C4-2B (cell line): ENCODE data around the gene PDE9A.

Experiments used
- H3K27ac ChIP-seq: fragments of 450-650 bp; 2 replicates; pipeline ENCODE4 v1.5.1; 2017
- CTCF ChIP-seq: fragments of 450-650 bp; conservative IDR thresholded peaks from 2 replicates; pipeline ENCODE4 v1.5.1; 2017; ENCODE audit warnings: mild to moderate bottlenecking
- ZFX ChIP-seq: fragments of 450-650 bp; IDR thresholded peaks from 2 replicates; pipeline ENCODE4 v1.6.1; 2017

PDE9A gene

GRCh38 chr21:42699196-42699595 lies 45.8 kb downstream of the PDE9A start:
- TF ChIP-seq ZFX (no peak), CTCF (no peak)
- no peak overlapping the region for H3K27ac ChIP-seq

DNA sequence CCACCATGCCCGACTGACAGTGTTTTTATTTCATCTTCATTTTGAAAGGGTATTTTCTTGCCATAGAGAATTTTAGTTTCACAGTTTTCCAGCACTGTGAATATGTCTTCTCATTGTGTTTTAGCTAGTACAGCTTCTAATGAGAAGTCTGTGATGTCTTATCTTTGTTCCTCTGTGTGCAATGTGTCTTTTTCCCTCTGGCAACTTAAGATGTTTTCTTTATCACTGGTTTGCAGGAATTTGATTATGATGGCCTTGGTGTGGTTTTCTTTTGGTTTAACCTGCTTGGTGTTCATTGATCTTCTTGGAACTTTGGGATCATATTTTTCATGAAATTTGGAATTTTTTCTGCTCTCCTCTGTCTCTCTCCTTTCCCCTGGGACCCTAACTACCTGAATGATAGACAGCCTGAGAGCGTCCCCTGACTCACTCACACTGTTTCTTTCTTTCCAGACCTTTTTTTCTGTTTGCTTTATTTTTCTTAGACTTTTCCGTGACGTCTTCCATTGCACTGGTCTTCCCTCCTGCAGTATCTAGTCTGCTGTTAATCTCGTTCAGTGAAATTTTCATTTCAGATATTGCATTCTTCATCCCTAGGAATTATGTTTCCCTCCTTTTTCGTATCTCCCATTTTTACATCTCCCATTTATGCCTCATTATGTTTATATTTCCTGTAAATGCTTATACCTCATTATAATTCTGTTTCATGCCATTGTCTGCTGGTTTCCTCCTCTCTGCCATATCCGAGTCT lies 48.5 kb downstream of the PDE9A start:
- TF ChIP-seq CTCF (no peak), ZFX (no peak)
- no peak overlapping the region for H3K27ac ChIP-seq

DNA sequence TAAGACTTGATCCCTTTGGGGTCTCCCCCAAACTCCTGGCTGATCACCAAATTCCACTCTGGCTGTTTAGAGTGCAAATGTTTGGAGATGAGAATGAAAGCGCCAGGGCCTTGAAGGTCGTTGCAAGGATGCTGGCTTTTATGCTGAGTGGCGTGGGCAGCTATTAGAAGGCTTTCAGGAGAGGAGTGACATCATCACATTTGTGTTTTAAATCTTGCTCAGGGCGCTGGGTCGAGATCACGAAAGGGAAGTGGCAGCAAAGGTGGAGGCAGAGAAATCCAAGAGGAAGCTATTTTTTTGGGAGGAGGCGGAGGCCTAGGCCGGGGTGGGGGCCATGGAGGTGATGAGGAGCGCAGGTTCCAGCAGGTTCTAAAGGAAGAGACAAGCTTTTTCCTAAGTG lies 49.3 kb downstream of the PDE9A start:
- no peak overlapping the region for H3K27ac ChIP-seq
- no peak for TF ChIP-seq ZFX
- TF ChIP-seq CTCF: no peak

DNA sequence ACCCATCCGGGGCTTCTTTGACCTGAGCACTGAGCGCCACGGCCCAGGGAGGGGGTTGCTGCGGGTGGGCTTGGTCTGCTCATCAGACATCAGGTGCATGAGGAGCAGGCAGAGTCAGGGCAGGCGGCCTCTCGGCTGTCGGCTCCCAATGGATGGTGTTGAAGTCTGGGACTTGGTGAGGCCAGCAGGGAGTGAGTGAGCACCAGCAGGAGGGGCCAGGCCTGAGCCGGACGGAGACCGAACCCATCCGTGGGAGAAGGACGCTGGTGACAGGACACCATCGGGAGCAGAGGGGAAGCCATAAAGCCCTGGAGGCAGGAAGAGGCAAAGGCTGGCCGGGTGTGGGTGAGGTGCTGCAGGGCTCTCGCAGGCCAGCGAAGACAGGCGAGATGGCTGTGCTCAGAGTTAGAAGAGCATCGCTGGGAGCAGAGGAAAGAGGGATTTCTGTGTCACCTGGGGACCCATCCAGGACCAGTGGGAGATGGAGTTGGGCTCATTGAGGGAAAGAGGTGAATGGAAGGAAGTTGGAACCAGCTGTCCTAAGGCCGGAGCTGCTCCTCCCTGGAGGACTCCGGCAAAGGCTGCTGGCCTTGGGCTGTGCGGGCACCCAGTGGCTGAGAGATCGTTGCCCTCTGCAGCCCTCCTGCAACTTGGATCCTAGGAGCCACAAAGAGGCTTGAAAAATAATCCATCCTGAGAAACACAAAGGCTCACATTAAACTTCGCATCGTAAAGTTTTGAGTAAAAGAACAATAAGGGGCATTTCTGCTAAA lies 49.9 kb downstream of the PDE9A start:
- TF ChIP-seq ZFX (no peak), CTCF (no peak)
- no peak overlapping the region for H3K27ac ChIP-seq

DNA sequence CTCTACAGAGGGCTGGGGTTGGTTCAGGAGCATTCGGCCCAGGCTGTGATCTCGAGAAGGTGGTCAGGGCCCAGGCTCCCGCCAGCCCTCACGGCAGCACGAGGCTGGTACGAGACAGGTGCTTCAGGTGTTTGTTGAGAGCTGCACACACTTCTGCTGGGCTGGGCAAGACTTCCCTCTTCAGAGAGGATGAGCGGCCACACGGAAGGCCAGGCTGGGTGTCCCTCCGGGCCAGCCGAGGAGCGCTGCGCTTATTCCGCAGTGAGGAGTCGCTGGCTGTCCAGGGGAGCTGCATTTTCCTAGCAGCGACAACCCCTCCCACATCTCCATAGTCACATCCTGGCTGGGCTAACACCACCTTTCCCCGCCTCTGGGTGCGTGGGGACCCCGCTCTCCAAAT lies 50.5 kb downstream of the PDE9A start:
- H3K27ac ChIP-seq: no peak overlapping the region

GRCh38 chr21:42704861-42705260 lies 51.4 kb downstream of the PDE9A start:
- TF ChIP-seq CTCF (no peak), ZFX (no peak)

More for the DNA sequence above, 50.5 kb downstream of the PDE9A start:
- no peak for TF ChIP-seq CTCF
- TF ChIP-seq ZFX: no peak

DNA sequence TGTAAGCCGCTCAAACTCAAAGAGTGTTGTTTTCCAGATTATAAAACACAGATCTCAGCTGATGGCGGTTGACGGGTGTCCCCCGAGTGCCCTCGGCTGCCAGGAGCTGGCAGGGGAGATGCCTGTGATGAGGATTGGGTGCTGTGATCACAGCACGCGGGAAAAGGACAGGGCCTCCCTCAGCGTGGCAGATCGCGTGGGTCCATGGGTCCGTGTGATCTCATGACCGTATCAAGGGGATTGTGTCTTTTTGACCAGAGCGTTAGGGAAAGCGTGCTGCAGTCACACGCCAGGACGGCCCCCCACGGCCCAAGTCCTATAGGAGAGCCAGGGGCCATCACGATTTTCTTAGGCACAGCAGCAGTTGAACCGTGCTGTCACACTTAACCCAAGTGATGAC lies 51.9 kb downstream of the PDE9A start:
- TF ChIP-seq ZFX: no peak
- no peak for TF ChIP-seq CTCF
- no peak overlapping the region for H3K27ac ChIP-seq

More at GRCh38 chr21:42704861-42705260, 51.4 kb downstream of the PDE9A start:
- no peak overlapping the region for H3K27ac ChIP-seq
